Spleen (tissue), 7 donors: ENCODE data around the gene PTPN13.

Experiments
- POLR2A ChIP-seq, 3 donors: fragments of 450-650 bp; IDR thresholded peaks; one replicate each; pipeline ENCODE4 v1.5.1; 2017; ENCODE audit warnings: antibody characterized with exemption in 3 of 3, mild to moderate bottlenecking in 1 of 3
- TF ChIP-seq, protein P1 (sequence below), 11 experiments: fragments of 200-600 bp in 7 of 11; fragments of 450-650 bp in 4 of 11; sonication (generic) in 4 of 11; IDR thresholded peaks in 8 of 11; conservative IDR thresholded peaks in 3 of 11; 1 replicate in 7 of 11; 2 replicates in 4 of 11; pipeline versions ENCODE4 v1.4.0 to v1.8.0; 2016 to 2021; ENCODE audit warnings: antibody characterized with exemption in 11 of 11, inconsistent platforms in 4 of 11, mild to moderate bottlenecking in 1 of 11
- donor health status: DM: no; HTN: no; CAD: no; lungs with moderate emphysema.
- donor health status: DM: no; HTN: no; CAD: no.
- donor health status: DM: no; HTN: no; CAD: no.

- TF ChIP-seq POLR2A (IDR thresholded peaks at IDR 0.05), result no peak
- TF ChIP-seq, protein P1, sequence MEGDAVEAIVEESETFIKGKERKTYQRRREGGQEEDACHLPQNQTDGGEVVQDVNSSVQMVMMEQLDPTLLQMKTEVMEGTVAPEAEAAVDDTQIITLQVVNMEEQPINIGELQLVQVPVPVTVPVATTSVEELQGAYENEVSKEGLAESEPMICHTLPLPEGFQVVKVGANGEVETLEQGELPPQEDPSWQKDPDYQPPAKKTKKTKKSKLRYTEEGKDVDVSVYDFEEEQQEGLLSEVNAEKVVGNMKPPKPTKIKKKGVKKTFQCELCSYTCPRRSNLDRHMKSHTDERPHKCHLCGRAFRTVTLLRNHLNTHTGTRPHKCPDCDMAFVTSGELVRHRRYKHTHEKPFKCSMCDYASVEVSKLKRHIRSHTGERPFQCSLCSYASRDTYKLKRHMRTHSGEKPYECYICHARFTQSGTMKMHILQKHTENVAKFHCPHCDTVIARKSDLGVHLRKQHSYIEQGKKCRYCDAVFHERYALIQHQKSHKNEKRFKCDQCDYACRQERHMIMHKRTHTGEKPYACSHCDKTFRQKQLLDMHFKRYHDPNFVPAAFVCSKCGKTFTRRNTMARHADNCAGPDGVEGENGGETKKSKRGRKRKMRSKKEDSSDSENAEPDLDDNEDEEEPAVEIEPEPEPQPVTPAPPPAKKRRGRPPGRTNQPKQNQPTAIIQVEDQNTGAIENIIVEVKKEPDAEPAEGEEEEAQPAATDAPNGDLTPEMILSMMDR (IDR thresholded peaks at IDR 0.05 in 8 of 11, conservative IDR thresholded peaks at IDR 0.05 in 3 of 11), result no peak
Observed at GRCh38 chr4:86848732-86849619, 254.9 kb downstream of the PTPN13 start, which contains the start of gene SLC10A6.
